HG03135 (cell line): ENCODE measurements around the gene PKD1L1.
"Not testable (repeated sequence)": the region's sequence is repeated elsewhere in the genome, so short reads cannot be mapped to it uniquely, and the experiment has no call there.

Experiments
- ATAC-seq: cut with Tn5 transposase; IDR thresholded peaks from one replicate; pipeline ENCODE4 v1.9.1; 2021; ENCODE audit warnings: mild to moderate bottlenecking, moderate library complexity; ENCODE audit not compliant: unreplicated experiment

Gene PKD1L1

GRCh38 chr7:47965456-47965855 is 17.2 kb upstream of the PKD1L1 start:
- ATAC-seq = no peak

DNA sequence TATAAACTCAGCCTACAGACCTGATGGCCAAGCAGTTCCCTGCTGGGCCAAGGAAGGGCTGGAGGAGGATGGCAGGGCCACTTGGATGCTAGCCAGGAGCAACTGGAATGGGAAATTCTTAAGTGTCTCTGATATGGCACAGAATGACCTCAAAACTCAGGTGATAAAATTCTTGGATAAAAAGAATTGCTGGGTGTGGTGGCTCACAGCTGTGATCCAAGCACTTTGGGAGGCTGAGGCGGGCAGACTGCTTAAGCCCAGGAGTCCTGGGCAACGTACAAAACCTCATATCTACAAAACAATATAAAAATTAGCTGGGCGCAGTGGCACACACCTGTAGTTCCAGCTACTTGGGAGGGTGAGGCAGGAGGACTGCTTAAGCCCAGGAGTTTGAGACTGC is 14.0 kb upstream of the PKD1L1 start:
- ATAC-seq = no peak

DNA sequence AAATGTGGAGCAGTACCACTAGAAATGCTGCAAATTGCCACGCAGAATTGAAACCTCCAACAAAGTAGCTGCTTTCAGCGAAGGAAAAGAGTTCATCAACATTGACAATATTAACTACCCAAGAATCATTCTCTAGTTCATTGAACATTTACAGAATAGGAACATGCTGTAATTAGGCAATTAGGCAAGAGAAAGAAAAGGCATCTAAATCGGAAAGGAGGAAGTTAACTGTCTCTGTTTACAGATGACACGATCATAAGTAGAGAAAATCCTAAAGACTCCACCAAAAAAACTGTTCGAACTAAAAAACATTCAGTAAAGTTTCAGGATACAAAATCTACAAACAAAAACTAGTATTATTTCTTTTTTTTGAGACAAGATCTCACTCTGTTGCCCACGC is 8.9 kb upstream of the PKD1L1 start:
- no peak for ATAC-seq

DNA sequence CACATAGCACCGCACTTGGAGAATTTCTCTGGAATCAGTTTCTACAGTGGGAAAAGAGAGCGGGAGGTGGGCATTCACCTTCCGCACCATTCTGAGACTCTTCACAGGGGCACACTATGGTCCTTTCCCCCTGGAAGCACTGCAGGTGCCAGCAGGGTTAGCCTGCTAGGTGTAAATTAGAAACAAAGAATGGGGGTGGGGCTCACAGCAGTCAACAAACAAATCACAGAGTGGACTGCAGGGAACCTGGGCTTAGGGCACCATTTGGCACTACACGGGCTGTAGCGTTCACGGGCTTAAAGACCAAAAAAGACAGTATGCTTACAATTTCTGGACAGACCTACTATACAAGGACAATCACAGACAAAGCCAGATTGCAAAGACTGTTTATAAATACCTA is 8.0 kb upstream of the PKD1L1 start:
- ATAC-seq = no peak

GRCh38 chr7:47954231-47954911 is 6.1 kb upstream of the PKD1L1 start:
- no peak for ATAC-seq

- ATAC-seq = no peak
Observed at GRCh38 chr7:47953822-47954221, 5.6 kb upstream of the PKD1L1 start.

DNA sequence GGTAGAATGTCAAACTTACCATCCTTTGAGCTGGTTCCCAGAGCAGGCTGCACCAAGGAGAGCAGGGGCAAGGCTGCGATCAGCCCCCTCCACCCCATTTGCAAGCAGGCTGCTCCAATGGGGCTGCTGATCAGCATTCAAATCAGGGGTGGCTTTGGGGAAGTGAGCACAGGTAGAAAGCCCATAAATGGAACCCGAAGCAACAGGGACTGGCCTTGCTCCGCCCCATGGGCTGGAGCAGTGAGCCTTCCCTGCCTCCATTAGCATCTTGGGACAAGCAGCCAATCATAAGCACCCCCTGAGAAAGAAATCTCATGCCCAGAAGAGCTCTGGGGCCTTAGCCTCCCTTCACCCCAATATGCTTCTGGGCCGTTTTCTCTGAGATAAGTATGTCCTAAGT is 4.0 kb upstream of the PKD1L1 start:
- ATAC-seq = no peak

- no peak for ATAC-seq
Observed at GRCh38 chr7:47951374-47951773, 3.1 kb upstream of the PKD1L1 start.

DNA sequence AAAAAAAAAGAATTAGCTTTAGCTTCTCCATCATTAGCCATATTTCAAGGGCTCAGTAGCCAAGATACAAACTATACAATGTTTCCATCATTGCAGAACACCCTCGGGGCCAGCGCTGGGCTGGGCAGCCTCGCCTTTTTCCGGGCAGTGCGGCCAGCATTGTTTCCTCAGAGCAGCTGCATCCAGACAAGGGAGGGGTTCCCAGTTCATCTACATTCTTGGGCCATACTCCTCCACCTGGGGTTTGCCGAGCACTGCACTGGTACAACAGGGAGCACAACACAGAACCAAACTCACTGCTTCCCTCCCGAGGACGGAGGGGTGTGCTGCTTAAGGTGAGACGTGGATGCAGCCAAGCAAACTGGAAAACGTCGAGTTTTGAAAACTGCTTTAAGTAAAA is 2.4 kb upstream of the PKD1L1 start:
- ATAC-seq = no peak

- ATAC-seq = no peak
Observed at GRCh38 chr7:47949703-47950102, 1.4 kb upstream of the PKD1L1 start.

GRCh38 chr7:47947355-47947749 is 914 bp downstream of the PKD1L1 start:
- no peak for ATAC-seq

GRCh38 chr7:47946581-47947354 is 1.5 kb downstream of the PKD1L1 start:
- ATAC-seq = no peak

GRCh38 chr7:47945261-47946015 is 2.8 kb downstream of the PKD1L1 start:
- no peak for ATAC-seq

DNA sequence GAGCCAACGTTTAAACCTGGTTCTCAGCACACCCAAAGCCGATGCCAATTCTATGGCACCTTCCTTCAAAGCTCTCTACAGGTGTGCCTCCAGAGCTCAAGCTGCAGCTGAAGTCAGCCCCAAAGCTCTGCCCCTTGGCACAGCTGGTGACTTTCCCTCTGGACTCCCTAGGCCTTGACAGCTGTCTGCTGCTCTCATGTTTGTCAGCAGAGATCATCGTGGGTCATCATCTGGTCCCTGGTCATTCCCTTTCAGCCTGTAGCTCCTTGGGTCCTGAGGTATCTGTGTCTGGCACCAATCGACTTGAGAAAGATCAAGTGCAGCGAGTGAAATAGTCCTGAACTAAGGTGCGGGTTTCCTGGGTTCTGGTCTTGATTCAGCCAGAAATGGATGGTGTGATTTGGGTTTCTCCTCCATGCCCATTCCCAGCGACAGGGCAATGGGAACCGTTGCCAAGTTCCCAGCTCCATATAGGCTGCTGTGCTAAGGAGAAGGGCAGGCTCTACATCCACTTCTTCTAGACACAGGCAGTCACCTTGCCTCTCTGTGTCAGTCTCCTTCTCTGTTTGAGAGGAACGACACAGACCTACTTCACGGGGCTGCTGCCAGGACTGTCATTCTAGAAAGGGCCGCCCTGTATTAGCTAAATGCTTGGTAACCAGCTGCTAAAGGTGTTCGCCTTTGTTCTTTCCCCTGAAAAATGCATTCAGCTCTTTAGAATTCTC is 3.6 kb downstream of the PKD1L1 start:
- no peak for ATAC-seq

GRCh38 chr7:47943676-47944474 is 4.4 kb downstream of the PKD1L1 start:
- ATAC-seq = no peak

- not testable (repeated sequence) for ATAC-seq
Observed at GRCh38 chr7:47942651-47943050, 5.6 kb downstream of the PKD1L1 start.

GRCh38 chr7:47942132-47942531 is 6.1 kb downstream of the PKD1L1 start:
- ATAC-seq = no peak

GRCh38 chr7:47941136-47941844 is 7.0 kb downstream of the PKD1L1 start:
- no peak for ATAC-seq

DNA sequence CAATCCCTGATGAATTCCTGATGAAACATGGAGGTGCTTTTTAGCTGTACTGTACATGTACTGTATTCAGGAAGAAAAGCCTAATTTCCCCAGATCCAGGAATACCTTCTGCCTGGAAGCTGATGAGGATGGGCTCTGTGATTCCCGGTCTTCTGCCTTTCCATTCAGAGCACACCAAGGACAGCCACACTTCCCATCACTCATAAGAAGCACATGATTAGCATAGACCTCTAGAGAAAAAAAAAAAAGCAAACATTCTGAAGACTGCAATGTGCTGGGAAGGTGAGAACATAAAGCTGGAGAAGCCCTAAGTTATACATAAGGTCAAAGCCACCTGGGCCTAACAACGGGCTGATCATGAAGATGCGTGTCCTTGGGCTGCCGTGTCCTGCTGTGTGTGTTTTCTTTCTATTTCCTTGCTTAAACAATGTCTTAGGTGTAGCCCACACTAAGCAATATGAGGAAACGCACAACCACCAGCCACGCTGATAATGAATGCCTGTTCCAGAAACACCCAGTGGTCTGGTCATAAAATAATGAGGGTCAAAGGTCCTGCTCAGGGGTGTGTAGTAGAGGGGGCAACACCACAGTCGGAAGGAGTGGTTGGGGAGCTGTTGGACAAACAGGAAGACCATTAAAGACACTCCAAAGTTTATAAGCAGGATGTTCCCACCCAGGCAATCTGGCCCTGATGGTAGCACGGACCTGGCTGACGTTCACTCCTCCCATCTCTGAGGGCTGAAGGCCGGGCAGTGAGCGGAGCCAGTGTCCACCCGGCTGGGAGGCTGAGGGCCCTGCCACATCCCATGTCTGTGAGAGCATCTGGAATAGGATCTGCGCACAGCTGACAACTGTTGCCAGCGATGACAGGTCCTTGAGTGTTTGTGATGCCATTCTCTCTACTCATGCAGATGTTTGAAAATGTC is 7.9 kb downstream of the PKD1L1 start:
- ATAC-seq = no peak
